C4-2B (cell line): Measurements from ENCODE around the gene AURKAIP1.
"Not testable (repeated sequence)": the region's sequence is repeated elsewhere in the genome, so short reads cannot be mapped to it uniquely, and the experiment has no call there.

ENCODE experiments used
- CTCF ChIP-seq: fragments of 450-650 bp; conservative IDR thresholded peaks from 2 replicates; pipeline ENCODE4 v1.5.1; 2017; ENCODE audit warnings: mild to moderate bottlenecking
- ZFX ChIP-seq: fragments of 450-650 bp; IDR thresholded peaks from 2 replicates; pipeline ENCODE4 v1.6.1; 2017

GRCh38 chr1:1410238-1410637, 35.2 kb upstream of the AURKAIP1 start:
- not testable (repeated sequence) for TF ChIP-seq CTCF, ZFX
